T1000 (cell line): ENCODE data around the gene KLK6.

ENCODE experiments used
- DNase-seq: peaks from one replicate; lab custom pipeline; 2025; ENCODE audit warnings: mixed read lengths; lab: John Stamatoyannopoulos, UW

Gene KLK6

GRCh38 chr19:50910722-50911121 is 58.7 kb downstream of the KLK6 start:
- no peak for DNase-seq

GRCh38 chr19:50909240-50910070 is 59.9 kb downstream of the KLK6 start:
- DNase-seq: no peak
